ENCODE data around the gene DGKB.

Gene DGKB

GRCh38 chr7:14583518-14583917 lies 319.0 kb downstream of the DGKB start:
- DNase-seq (ENCODE audit: low read depth in 1 of 2, low spot score in 1 of 2), result no peak
- TF ChIP-seq, protein P1, sequence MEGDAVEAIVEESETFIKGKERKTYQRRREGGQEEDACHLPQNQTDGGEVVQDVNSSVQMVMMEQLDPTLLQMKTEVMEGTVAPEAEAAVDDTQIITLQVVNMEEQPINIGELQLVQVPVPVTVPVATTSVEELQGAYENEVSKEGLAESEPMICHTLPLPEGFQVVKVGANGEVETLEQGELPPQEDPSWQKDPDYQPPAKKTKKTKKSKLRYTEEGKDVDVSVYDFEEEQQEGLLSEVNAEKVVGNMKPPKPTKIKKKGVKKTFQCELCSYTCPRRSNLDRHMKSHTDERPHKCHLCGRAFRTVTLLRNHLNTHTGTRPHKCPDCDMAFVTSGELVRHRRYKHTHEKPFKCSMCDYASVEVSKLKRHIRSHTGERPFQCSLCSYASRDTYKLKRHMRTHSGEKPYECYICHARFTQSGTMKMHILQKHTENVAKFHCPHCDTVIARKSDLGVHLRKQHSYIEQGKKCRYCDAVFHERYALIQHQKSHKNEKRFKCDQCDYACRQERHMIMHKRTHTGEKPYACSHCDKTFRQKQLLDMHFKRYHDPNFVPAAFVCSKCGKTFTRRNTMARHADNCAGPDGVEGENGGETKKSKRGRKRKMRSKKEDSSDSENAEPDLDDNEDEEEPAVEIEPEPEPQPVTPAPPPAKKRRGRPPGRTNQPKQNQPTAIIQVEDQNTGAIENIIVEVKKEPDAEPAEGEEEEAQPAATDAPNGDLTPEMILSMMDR (IDR thresholded peaks at IDR 0.05; ENCODE audit: insufficient read depth, low read length), result no peak
- TF ChIP-seq, protein P2, sequence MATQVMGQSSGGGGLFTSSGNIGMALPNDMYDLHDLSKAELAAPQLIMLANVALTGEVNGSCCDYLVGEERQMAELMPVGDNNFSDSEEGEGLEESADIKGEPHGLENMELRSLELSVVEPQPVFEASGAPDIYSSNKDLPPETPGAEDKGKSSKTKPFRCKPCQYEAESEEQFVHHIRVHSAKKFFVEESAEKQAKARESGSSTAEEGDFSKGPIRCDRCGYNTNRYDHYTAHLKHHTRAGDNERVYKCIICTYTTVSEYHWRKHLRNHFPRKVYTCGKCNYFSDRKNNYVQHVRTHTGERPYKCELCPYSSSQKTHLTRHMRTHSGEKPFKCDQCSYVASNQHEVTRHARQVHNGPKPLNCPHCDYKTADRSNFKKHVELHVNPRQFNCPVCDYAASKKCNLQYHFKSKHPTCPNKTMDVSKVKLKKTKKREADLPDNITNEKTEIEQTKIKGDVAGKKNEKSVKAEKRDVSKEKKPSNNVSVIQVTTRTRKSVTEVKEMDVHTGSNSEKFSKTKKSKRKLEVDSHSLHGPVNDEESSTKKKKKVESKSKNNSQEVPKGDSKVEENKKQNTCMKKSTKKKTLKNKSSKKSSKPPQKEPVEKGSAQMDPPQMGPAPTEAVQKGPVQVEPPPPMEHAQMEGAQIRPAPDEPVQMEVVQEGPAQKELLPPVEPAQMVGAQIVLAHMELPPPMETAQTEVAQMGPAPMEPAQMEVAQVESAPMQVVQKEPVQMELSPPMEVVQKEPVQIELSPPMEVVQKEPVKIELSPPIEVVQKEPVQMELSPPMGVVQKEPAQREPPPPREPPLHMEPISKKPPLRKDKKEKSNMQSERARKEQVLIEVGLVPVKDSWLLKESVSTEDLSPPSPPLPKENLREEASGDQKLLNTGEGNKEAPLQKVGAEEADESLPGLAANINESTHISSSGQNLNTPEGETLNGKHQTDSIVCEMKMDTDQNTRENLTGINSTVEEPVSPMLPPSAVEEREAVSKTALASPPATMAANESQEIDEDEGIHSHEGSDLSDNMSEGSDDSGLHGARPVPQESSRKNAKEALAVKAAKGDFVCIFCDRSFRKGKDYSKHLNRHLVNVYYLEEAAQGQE (IDR thresholded peaks at IDR 0.05; ENCODE audit: insufficient replicate concordance, low read depth), result no peak
- TF ChIP-seq GABPA (IDR thresholded peaks at IDR 0.05; ENCODE audit: low read depth) (no peak), SPI1 (IDR thresholded peaks at IDR 0.05; ENCODE audit: borderline replicate concordance, low read depth) (no peak), POLR2AphosphoS5 (IDR thresholded peaks at IDR 0.05; ENCODE audit: low read depth) (no peak)

GRCh38 chr7:14582010-14582409 lies 320.5 kb downstream of the DGKB start:
- TF ChIP-seq, protein P1 (IDR thresholded peaks at IDR 0.05; ENCODE audit: insufficient read depth, low read length), result no peak
- TF ChIP-seq GABPA (IDR thresholded peaks at IDR 0.05; ENCODE audit: low read depth) (no peak), POLR2AphosphoS5 (IDR thresholded peaks at IDR 0.05; ENCODE audit: low read depth) (no peak), SPI1 (IDR thresholded peaks at IDR 0.05; ENCODE audit: borderline replicate concordance, low read depth) (no peak)
- TF ChIP-seq, protein P2 (IDR thresholded peaks at IDR 0.05; ENCODE audit: insufficient replicate concordance, low read depth), result no peak
- DNase-seq (ENCODE audit: low read depth in 1 of 2, low spot score in 1 of 2), result no peak
- Histone ChIP-seq H3K27me3 (ENCODE audit: insufficient read depth, poor library complexity, severe bottlenecking) (no peaks in the 10 kb centered on the region), H3K4me3 (replicated peaks; ENCODE audit: insufficient read depth, low read length) (no peak overlapping the region), H3K27ac (replicated peaks) (no peak overlapping the region)

More at GRCh38 chr7:14583518-14583917, 319.0 kb downstream of the DGKB start:
- Histone ChIP-seq H3K27me3 (ENCODE audit: insufficient read depth, poor library complexity, severe bottlenecking) (no peaks in the 10 kb centered on the region), H3K27ac (replicated peaks) (no peak overlapping the region), H3K4me3 (replicated peaks; ENCODE audit: insufficient read depth, low read length) (no peak overlapping the region)

DNA sequence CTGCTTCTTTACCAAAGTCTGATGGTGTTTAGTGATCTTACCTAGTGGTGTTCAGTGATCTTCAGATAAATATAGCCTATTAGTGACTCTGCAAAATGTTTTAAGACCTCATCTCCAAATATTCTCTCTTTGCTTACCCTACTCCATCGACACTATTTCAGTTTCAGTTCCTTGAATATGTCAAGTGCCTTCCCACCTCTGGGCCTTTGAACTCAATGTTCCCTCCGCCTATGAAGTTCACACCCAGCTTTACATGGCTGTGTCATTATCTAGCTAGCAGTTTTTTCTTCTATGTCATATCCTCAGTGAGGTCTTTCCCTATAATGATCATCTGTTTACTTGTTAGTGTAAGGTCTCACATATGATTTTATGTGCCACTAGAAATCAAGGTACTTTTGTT lies 322.6 kb downstream of the DGKB start:
- no peak for DNase-seq (ENCODE audit: low read depth in 1 of 2, low spot score in 1 of 2)
- no peak overlapping the region for H3K4me3 ChIP-seq (replicated peaks; ENCODE audit: insufficient read depth, low read length)
- no peaks in the 10 kb centered on the region for H3K27me3 ChIP-seq (ENCODE audit: insufficient read depth, poor library complexity, severe bottlenecking)
- no peak overlapping the region for H3K27ac ChIP-seq (replicated peaks)
- TF ChIP-seq, protein P2 (IDR thresholded peaks at IDR 0.05; ENCODE audit: insufficient replicate concordance, low read depth), result no peak
- TF ChIP-seq SPI1 (IDR thresholded peaks at IDR 0.05; ENCODE audit: borderline replicate concordance, low read depth) (no peak), POLR2AphosphoS5 (IDR thresholded peaks at IDR 0.05; ENCODE audit: low read depth) (no peak), GABPA (IDR thresholded peaks at IDR 0.05; ENCODE audit: low read depth) (no peak)
- TF ChIP-seq, protein P1 (IDR thresholded peaks at IDR 0.05; ENCODE audit: insufficient read depth, low read length), result no peak
